Fibroblast of mammary gland (primary cell): ENCODE results near the gene BAZ1A.

ENCODE experiments used
- DNase-seq: peaks from one replicate; pipeline ENCODE4 v3.0.0-alpha.2; 2010; ENCODE audit warnings: low read depth
- H3K4me3 ChIP-seq: 2 replicates; pipeline ENCODE4 v1.5.1; 2011; ENCODE audit warnings: low read depth, mild to moderate bottlenecking, low read length, moderate library complexity; ENCODE audit not compliant: control insufficient read depth
- TF ChIP-seq, protein P1 (sequence below): conservative IDR thresholded peaks from 2 replicates; pipeline ENCODE4 v1.5.1; 2011; ENCODE audit warnings: low read depth, low read length, inconsistent platforms; ENCODE audit not compliant: control insufficient read depth, insufficient read depth

The BAZ1A gene

GRCh38 chr14:34711169-34711568, 164.0 kb downstream of the BAZ1A start:
- DNase-seq: peak; percentile 92
- TF ChIP-seq, protein P1, sequence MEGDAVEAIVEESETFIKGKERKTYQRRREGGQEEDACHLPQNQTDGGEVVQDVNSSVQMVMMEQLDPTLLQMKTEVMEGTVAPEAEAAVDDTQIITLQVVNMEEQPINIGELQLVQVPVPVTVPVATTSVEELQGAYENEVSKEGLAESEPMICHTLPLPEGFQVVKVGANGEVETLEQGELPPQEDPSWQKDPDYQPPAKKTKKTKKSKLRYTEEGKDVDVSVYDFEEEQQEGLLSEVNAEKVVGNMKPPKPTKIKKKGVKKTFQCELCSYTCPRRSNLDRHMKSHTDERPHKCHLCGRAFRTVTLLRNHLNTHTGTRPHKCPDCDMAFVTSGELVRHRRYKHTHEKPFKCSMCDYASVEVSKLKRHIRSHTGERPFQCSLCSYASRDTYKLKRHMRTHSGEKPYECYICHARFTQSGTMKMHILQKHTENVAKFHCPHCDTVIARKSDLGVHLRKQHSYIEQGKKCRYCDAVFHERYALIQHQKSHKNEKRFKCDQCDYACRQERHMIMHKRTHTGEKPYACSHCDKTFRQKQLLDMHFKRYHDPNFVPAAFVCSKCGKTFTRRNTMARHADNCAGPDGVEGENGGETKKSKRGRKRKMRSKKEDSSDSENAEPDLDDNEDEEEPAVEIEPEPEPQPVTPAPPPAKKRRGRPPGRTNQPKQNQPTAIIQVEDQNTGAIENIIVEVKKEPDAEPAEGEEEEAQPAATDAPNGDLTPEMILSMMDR: no peak

DNA sequence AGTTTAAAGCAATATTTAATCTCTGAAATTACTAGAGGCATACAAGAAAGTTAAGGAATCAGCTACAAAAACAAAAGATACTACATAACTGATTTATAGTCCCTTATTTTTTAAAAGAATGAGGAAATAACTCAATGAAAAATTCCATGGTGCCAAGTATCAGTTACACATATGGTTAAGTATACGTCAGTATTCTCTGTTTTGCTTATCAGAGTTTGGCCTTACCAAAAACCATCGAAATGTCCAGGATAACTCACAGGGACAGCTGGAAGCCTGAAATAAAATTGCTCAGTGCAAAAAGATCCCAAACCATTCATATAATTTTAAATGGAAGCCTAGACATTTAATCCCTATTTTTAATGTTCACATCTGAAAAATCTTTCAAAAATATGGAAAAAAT, 164.4 kb downstream of the BAZ1A start:
- peak; percentile 25 for DNase-seq
- TF ChIP-seq, protein P1: no peak
- H3K4me3 ChIP-seq: no peak overlapping the region

More at GRCh38 chr14:34711169-34711568, 164.0 kb downstream of the BAZ1A start:
- H3K4me3 ChIP-seq: no peak overlapping the region

DNA sequence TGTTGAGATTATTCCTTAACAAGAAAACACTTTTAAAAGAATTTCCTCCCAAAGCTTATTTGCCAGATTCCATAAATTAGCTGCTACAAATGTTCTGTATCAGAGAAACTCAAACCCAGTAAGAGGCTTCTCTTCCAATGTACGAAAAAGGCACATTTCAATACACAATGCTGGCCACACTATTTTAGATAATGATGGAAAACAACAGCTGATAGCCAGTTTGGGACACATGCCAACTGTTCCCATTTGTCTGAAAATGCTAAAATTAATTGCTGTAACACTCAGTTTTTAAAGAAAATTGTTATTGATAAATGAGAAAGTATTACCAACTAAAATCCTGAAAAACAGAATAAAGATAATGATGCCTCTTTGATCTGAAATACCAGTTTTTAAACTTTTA, 165.2 kb downstream of the BAZ1A start:
- no peak overlapping the region for H3K4me3 ChIP-seq
- no peak for DNase-seq
- TF ChIP-seq, protein P1: no peak

DNA sequence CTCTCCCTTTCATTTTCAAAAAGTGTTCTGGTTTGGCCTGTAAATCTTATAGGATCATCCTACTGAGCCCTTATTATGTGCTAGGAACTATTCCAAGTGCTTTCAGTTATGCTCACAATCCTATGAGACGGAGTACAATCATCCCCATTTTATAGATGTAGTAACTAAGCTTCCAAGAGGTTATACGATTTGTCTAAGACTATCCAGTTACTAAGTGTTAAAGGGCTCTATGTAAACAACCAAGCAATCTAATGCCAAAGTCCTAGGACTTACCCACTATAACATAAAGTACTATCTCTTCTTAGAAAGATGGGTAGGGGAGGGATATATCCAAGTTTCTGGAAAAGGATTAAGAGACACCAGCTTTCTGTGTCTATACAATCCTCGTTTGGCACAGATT, 167.4 kb downstream of the BAZ1A start:
- no peak overlapping the region for H3K4me3 ChIP-seq
- no peak for DNase-seq
- TF ChIP-seq, protein P1: no peak
